ENCODE data around the gene PDZRN3.

- TF ChIP-seq CTCF (IDR thresholded peaks at IDR 0.05; ENCODE audit: poor library complexity): no peak
- no peak for TF ChIP-seq EZH2 (IDR thresholded peaks at IDR 0.05; ENCODE audit: borderline replicate concordance)
- no peak for TF ChIP-seq EZH2phosphoT487 (IDR thresholded peaks at IDR 0.05; ENCODE audit: low read depth, severe bottlenecking, unreplicated experiment)
Measured at GRCh38 chr3:73657186-73657585, 32.4 kb upstream of the PDZRN3 start.
